H9 (cell line): Measurements from ENCODE around the gene BOLA3. TPM values are rescaled to one million over a fixed set of nuclear protein-coding genes. Genes with fewer than 3 reads are reported as not detected.

ENCODE experiments used
- DNase-seq: peaks from one replicate; pipeline ENCODE4 v3.0.0-alpha.2; 2017
- H2AFZ ChIP-seq: one replicate; pipeline ENCODE4 v1.6.1; 2013; ENCODE audit warnings: mild to moderate bottlenecking, low read length, control low read depth, moderate library complexity
- H2AK5ac ChIP-seq: 2 replicates; pipeline ENCODE4 v1.6.1; 2013; ENCODE audit warnings: low read length, control low read depth, mixed read lengths; ENCODE audit not compliant: insufficient read length
- H2BK120ac ChIP-seq: one replicate; pipeline ENCODE4 v1.6.1; 2013; ENCODE audit warnings: low read depth, mild to moderate bottlenecking, low read length, control low read depth, inconsistent platforms; ENCODE audit not compliant: poor library complexity, severe bottlenecking
- H2BK12ac ChIP-seq: 2 replicates; pipeline ENCODE4 v1.6.1; 2013; ENCODE audit warnings: low read length, control low read depth, mixed read lengths, low read depth; ENCODE audit not compliant: insufficient read length
- H2BK15ac ChIP-seq: 2 replicates; pipeline ENCODE4 v1.6.1; 2013; ENCODE audit warnings: low read depth, low read length, control low read depth
- H2BK20ac ChIP-seq: one replicate; pipeline ENCODE4 v1.6.1; 2013; ENCODE audit warnings: low read depth, mild to moderate bottlenecking, low read length, control low read depth, inconsistent platforms; ENCODE audit not compliant: poor library complexity, severe bottlenecking
- H2BK5ac ChIP-seq: 2 replicates; pipeline ENCODE4 v1.6.1; 2013; ENCODE audit warnings: low read length, control low read depth, mixed read lengths; ENCODE audit not compliant: insufficient read length
- H3K14ac ChIP-seq: 2 replicates; pipeline ENCODE4 v1.6.1; 2013; ENCODE audit warnings: low read length, control low read depth; ENCODE audit not compliant: insufficient read depth
- H3K18ac ChIP-seq: 2 replicates; pipeline ENCODE4 v1.6.1; 2013; ENCODE audit warnings: low read depth, mild to moderate bottlenecking, mixed read lengths, low read length, control low read depth; ENCODE audit not compliant: insufficient read length
- H3K23ac ChIP-seq: 2 replicates; pipeline ENCODE4 v1.6.1; 2013; ENCODE audit warnings: low read length, control low read depth, mixed read lengths, low read depth; ENCODE audit not compliant: insufficient read length
- H3K23me2 ChIP-seq: 2 replicates; pipeline ENCODE4 v1.6.1; 2013; ENCODE audit warnings: low read depth, mild to moderate bottlenecking, mixed read lengths, low read length, control low read depth; ENCODE audit not compliant: insufficient read length, poor library complexity, severe bottlenecking
- H3K27ac ChIP-seq: 2 replicates; pipeline ENCODE4 v1.5.1; 2013; ENCODE audit warnings: low read length, control low read depth, mixed read lengths, low read depth; ENCODE audit not compliant: insufficient read length
- H3K27me3 ChIP-seq: 2 replicates; pipeline ENCODE4 v1.6.1; 2013; ENCODE audit warnings: low read length, control low read depth, inconsistent platforms; ENCODE audit not compliant: insufficient read depth
- H3K4ac ChIP-seq: 2 replicates; pipeline ENCODE4 v1.6.1; 2013; ENCODE audit warnings: low read depth, mild to moderate bottlenecking, control low read depth, inconsistent platforms, low read length, moderate library complexity
- H3K4me1 ChIP-seq: 2 replicates; pipeline ENCODE4 v1.6.1; 2013; ENCODE audit warnings: low read length, control low read depth, inconsistent platforms; ENCODE audit not compliant: insufficient read depth
- H3K4me2 ChIP-seq: 2 replicates; pipeline ENCODE4 v1.6.1; 2013; ENCODE audit warnings: low read length, control low read depth, mixed read lengths; ENCODE audit not compliant: insufficient read length, insufficient read depth
- H3K56ac ChIP-seq: 2 replicates; pipeline ENCODE4 v1.6.1; 2013; ENCODE audit warnings: low read depth, mild to moderate bottlenecking, mixed read lengths, low read length, control low read depth; ENCODE audit not compliant: insufficient read length
- H3K79me1 ChIP-seq: 2 replicates; pipeline ENCODE4 v1.6.1; 2013; ENCODE audit warnings: low read depth, mild to moderate bottlenecking, moderate library complexity, low read length, control low read depth, inconsistent platforms; ENCODE audit not compliant: insufficient read depth, poor library complexity, severe bottlenecking
- H3K79me2 ChIP-seq: 2 replicates; pipeline ENCODE4 v1.6.1; 2013; ENCODE audit warnings: low read length, control low read depth, inconsistent platforms; ENCODE audit not compliant: insufficient read depth
- H3K9ac ChIP-seq: 2 replicates; pipeline ENCODE4 v1.6.1; 2013; ENCODE audit warnings: low read length, control low read depth, mixed read lengths; ENCODE audit not compliant: insufficient read length; ENCODE audit errors: extremely low read depth
- H3K9me3 ChIP-seq: one replicate; pipeline ENCODE4 v1.6.1; 2013; ENCODE audit warnings: low read depth, low read length, inconsistent platforms; ENCODE audit not compliant: control insufficient read depth
- H3T11ph ChIP-seq: one replicate; pipeline ENCODE4 v1.6.1; 2013; ENCODE audit warnings: mild to moderate bottlenecking, low read length, control low read depth, inconsistent platforms
- H4K20me1 ChIP-seq: one replicate; pipeline ENCODE4 v1.6.1; 2013; ENCODE audit not compliant: control insufficient read depth, insufficient read length, insufficient read depth
- H4K5ac ChIP-seq: 2 replicates; pipeline ENCODE4 v1.6.1; 2013; ENCODE audit warnings: low read depth, mild to moderate bottlenecking, mixed read lengths, low read length, control low read depth; ENCODE audit not compliant: insufficient read length
- H4K8ac ChIP-seq: replicated peaks from 2 replicates; pipeline ENCODE4 v1.6.1; 2013; ENCODE audit warnings: low read length, control low read depth, mixed read lengths, low read depth; ENCODE audit not compliant: insufficient read length
- H4K91ac ChIP-seq: 2 replicates; pipeline ENCODE4 v1.6.1; 2013; ENCODE audit warnings: low read depth, mild to moderate bottlenecking, moderate library complexity, mixed read lengths, low read length, control low read depth; ENCODE audit not compliant: insufficient read length
- H3K27ac Mint-ChIP-seq, 3 experiments: 2 replicates in 2 of 3; 3 replicates in 1 of 3; pipeline ENCODE4 v1.8.0; 2020 to 2021; ENCODE audit warnings: mixed read lengths in 3 of 3, mild to moderate bottlenecking in 1 of 3, moderate library complexity in 1 of 3
- H3K27me3 Mint-ChIP-seq: 2 replicates; pipeline ENCODE4 v1.8.0; 2021; ENCODE audit warnings: low read depth, mild to moderate bottlenecking, moderate library complexity, mixed read lengths
- H3K36me3 Mint-ChIP-seq, 3 experiments: 2 replicates in 2 of 3; 3 replicates in 1 of 3; pipeline ENCODE4 v1.8.0; 2020 to 2021; ENCODE audit warnings: low read depth in 3 of 3, mixed read lengths in 3 of 3; ENCODE audit not compliant: insufficient read depth in 1 of 3
- H3K4me1 Mint-ChIP-seq, 2 experiments: 2 replicates each; pipeline ENCODE4 v1.8.0; 2020; ENCODE audit warnings: mixed read lengths in 2 of 2
- H3K4me3 Mint-ChIP-seq, 2 experiments: 2 replicates in 1 of 2; 3 replicates in 1 of 2; pipeline ENCODE4 v1.8.0; 2020 to 2021; ENCODE audit warnings: mild to moderate bottlenecking in 2 of 2, mixed read lengths in 2 of 2, moderate library complexity in 1 of 2
- H3K9me3 Mint-ChIP-seq, 2 experiments: 2 replicates in 1 of 2; 3 replicates in 1 of 2; pipeline ENCODE4 v1.8.0; 2020; ENCODE audit warnings: mild to moderate bottlenecking in 2 of 2, mixed read lengths in 2 of 2, moderate library complexity in 1 of 2
- CTCF ChIP-seq: fragments of 200-600 bp; sonication (generic); conservative IDR thresholded peaks from 3 replicates; pipeline ENCODE4 v1.8.0; 2021; ENCODE audit warnings: antibody characterized with exemption, mild to moderate bottlenecking
- WGBS: extraction: QIAGEN DNeasy Blood & Tissue Kit; methylation state at CpG from one replicate; pipeline ENCODE4 v1.1.7; 2013; ENCODE audit warnings: missing lambda C conversion rate, low lambda C conversion rate, mixed read lengths; ENCODE audit not compliant: insufficient read length; ENCODE audit errors: extremely low coverage; 5-methylcytosine and 5-hydroxymethylcytosine counted together
- total RNA-seq: library from RNA; stranded (reverse); gene quantifications from 2 replicates; pipeline ENCODE4 v1.2.1, GENCODE V29; 2021

The BOLA3 gene
- total RNA-seq, 1 experiment from 2014 or later: 45.0 TPM

- H3K4me2 ChIP-seq: no peak overlapping the region
- H4K5ac ChIP-seq: no peak overlapping the region
- no peak overlapping the region for H2BK12ac ChIP-seq
- H3K9ac ChIP-seq: no peak overlapping the region
- no CpG with 5 or more reads among the region's 7 CpGs for WGBS
- H3K27ac Mint-ChIP-seq: peak overlapping the region in 2 of 3 experiments; percentile 75 to 90; a peak in 4 of 7 replicates
- H2BK120ac ChIP-seq: no peak overlapping the region
- no peak overlapping the region for H3T11ph ChIP-seq
- H4K91ac ChIP-seq: no peak overlapping the region
- H3K9me3 Mint-ChIP-seq: no peaks in the 10 kb centered on the region; a peak in 1 of 5 replicates
- peaks cover 7 to 10% of the 10 kb centered on the region in 2 experiments for H3K4me1 Mint-ChIP-seq
- no peak overlapping the region for H2BK5ac ChIP-seq
- no peak overlapping the region for H4K8ac ChIP-seq
- H3K36me3 Mint-ChIP-seq: peaks cover 15 to 53% (median 49%) of the 10 kb centered on the region in 3 experiments; a peak in 6 of 7 replicates
- no peaks in the 10 kb centered on the region for H3K79me1 ChIP-seq
- H3K4ac ChIP-seq: no peak overlapping the region
- H3K56ac ChIP-seq: no peak overlapping the region
- H4K20me1 ChIP-seq: no peaks in the 10 kb centered on the region
- H3K18ac ChIP-seq: no peak overlapping the region
- H3K9me3 ChIP-seq: no peaks in the 10 kb centered on the region
- H3K79me2 ChIP-seq: no peaks in the 10 kb centered on the region
- no peaks in the 10 kb centered on the region for H3K27me3 Mint-ChIP-seq
- no peaks in the 10 kb centered on the region for H3K4me1 ChIP-seq
- no peak overlapping the region for H3K27ac ChIP-seq
- no peak for TF ChIP-seq CTCF
- no peaks in the 10 kb centered on the region for H3K27me3 ChIP-seq
- H2AFZ ChIP-seq: no peak overlapping the region
- no peak overlapping the region for H2BK20ac ChIP-seq
- no peak overlapping the region for H3K23ac ChIP-seq
- H3K14ac ChIP-seq: no peak overlapping the region
- DNase-seq: peak; percentile 15
- no peak overlapping the region for H2AK5ac ChIP-seq
- no peak overlapping the region for H2BK15ac ChIP-seq
- no peaks in the 10 kb centered on the region for H3K23me2 ChIP-seq
- no peak overlapping the region for H3K4me3 Mint-ChIP-seq
These were observed 53.4 kb downstream of the BOLA3 start for GRCh38 chr2:74094291-74094690.
